Neural crest cell (in vitro differentiated cells): Measurements from ENCODE around the gene LYRM9. TPM values are rescaled to one million over a fixed set of nuclear protein-coding genes. Genes with fewer than 3 reads are reported as not detected.
"Not testable (repeated sequence)": the region's sequence is repeated elsewhere in the genome, so short reads cannot be mapped to it uniquely, and the experiment has no call there.

ENCODE experiments used
- DNase-seq: peaks from one replicate; pipeline ENCODE4 v3.0.0; 2021; ENCODE audit warnings: low read depth, mixed read lengths, low spot score
- H3K27ac Mint-ChIP-seq: one replicate; pipeline ENCODE4 v1.8.0; 2021; ENCODE audit warnings: mild to moderate bottlenecking, mixed read lengths; ENCODE audit not compliant: unreplicated experiment
- H3K27me3 Mint-ChIP-seq: 2 replicates; pipeline ENCODE4 v1.8.0; 2021; ENCODE audit warnings: low read depth, mild to moderate bottlenecking, mixed read lengths
- H3K36me3 Mint-ChIP-seq: 2 replicates; pipeline ENCODE4 v1.8.0; 2021; ENCODE audit warnings: low read depth, mild to moderate bottlenecking, mixed read lengths
- H3K4me1 Mint-ChIP-seq: 2 replicates; pipeline ENCODE4 v1.8.0; 2021; ENCODE audit warnings: mixed read lengths
- H3K4me3 Mint-ChIP-seq: one replicate; pipeline ENCODE4 v1.8.0; 2021; ENCODE audit warnings: mild to moderate bottlenecking, mixed read lengths
- H3K9me3 Mint-ChIP-seq: 2 replicates; pipeline ENCODE4 v1.8.0; 2021; ENCODE audit warnings: mixed read lengths
- CTCF ChIP-seq: fragments of 200-600 bp; sonication (generic); conservative IDR thresholded peaks from 2 replicates; pipeline ENCODE4 v1.5.0; 2021; ENCODE audit warnings: antibody characterized with exemption, mild to moderate bottlenecking
- total RNA-seq: library from RNA; stranded (reverse); gene quantifications from 2 replicates; pipeline ENCODE4 v1.2.1, GENCODE V29; 2021

The LYRM9 gene
- total RNA-seq, 1 donor from 2014 or later: 4.3 TPM

GRCh38 chr17:27892542-27892865 is 661 bp downstream of the LYRM9 start:
- no peak for TF ChIP-seq CTCF
- peaks cover 36% of the 10 kb centered on the region for H3K4me1 Mint-ChIP-seq

DNA sequence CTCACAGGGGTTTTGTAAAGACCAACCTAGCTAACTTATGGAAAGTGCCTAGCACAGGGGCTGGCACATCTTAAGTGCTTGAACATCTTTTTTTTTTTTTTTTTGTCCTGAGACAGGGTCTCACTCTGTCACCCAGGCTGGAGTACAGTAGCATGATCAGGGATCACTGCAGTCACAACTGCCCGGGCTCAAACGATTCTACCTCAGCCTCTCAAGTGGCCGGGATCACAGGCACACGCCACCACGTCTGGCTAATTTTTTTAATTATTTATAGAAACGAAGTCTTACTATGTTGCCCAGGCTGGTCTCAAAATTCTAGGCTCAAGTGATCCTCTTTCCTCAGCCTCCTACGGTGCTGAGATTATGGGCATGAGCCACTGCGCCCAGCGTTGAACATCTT is 1.3 kb downstream of the LYRM9 start:
- Mint-ChIP-seq H3K9me3 (no peaks in the 10 kb centered on the region), H3K4me1 (peaks cover 36% of the 10 kb centered on the region), H3K27me3 (peaks cover 36% of the 10 kb centered on the region), H3K27ac (no peak overlapping the region), H3K4me3 (peak overlapping the region; percentile 83), H3K36me3 (no peaks in the 10 kb centered on the region)
- TF ChIP-seq CTCF: no peak
- no peak for DNase-seq

More at GRCh38 chr17:27892542-27892865, 661 bp downstream of the LYRM9 start:
- H3K27me3 Mint-ChIP-seq: peaks cover 40% of the 10 kb centered on the region
- H3K36me3 Mint-ChIP-seq: no peaks in the 10 kb centered on the region
- peak overlapping the region; percentile 83 for H3K4me3 Mint-ChIP-seq
- H3K9me3 Mint-ChIP-seq: no peaks in the 10 kb centered on the region
- peak overlapping the region; percentile 15 for H3K27ac Mint-ChIP-seq
- DNase-seq: no peak

DNA sequence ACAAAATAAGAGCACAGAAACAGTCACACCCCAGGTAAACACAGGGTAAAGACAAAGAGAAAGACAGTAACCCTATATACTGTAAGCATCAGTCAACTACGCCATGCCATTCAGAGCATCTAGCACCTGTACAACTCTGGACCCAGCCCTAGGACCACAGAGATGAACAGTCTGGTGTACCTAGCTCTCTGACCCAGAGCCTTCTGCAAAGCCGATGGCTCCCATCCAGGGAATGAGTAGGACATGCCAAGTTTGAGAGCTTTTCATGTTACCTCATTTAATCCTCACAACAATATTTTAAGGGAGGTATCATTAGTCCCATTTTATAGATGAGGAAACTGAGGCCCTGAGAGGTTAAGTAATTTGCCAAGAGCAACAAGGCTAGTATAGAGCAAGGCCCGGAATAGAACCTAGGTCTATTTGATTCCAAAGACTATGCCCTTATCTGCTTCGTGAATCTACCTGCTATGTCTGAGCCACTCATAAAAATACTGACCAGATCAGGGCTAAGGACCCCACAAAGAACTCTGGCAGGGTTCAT is 3.4 kb downstream of the LYRM9 start:
- no peaks in the 10 kb centered on the region for H3K36me3 Mint-ChIP-seq

DNA sequence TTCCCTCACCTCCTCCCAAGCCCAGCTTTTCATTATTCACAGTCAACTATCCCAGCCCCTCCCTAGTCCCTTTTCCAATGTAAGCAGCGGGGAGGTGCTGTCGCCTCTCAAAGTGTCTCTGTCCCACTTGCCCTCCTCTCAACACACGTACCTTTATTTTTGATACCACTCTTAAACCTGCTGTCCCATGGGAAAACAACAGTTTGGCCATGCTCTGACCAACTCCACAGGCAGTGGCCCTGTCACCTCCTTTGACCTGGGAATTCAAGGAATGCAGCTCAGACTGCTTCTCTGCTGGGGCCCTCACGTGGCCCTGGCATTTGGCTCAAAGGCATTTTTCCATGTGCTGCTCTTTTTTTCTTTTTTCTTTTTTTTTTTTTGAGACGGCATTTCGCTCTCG is 4.2 kb downstream of the LYRM9 start:
- no peak for DNase-seq

More for the DNA sequence above, 3.4 kb downstream of the LYRM9 start:
- Mint-ChIP-seq H3K27ac (no peak overlapping the region), H3K9me3 (no peaks in the 10 kb centered on the region), H3K4me1 (peaks cover 33% of the 10 kb centered on the region), H3K4me3 (no peak overlapping the region), H3K27me3 (peaks cover 16% of the 10 kb centered on the region)
- no peak for TF ChIP-seq CTCF
- no peak for DNase-seq

GRCh38 chr17:27888067-27888466 is 5.1 kb downstream of the LYRM9 start:
- no peaks in the 10 kb centered on the region for H3K36me3 Mint-ChIP-seq
- no peak for DNase-seq
- H3K9me3 Mint-ChIP-seq: no peaks in the 10 kb centered on the region
- no peak for TF ChIP-seq CTCF
- peaks cover 26% of the 10 kb centered on the region for H3K4me1 Mint-ChIP-seq
- H3K27ac Mint-ChIP-seq: no peak overlapping the region
- H3K4me3 Mint-ChIP-seq: no peak overlapping the region
- H3K27me3 Mint-ChIP-seq: peaks cover 2% of the 10 kb centered on the region

More for the DNA sequence above, 4.2 kb downstream of the LYRM9 start:
- TF ChIP-seq CTCF: no peak
- Mint-ChIP-seq H3K27me3 (peaks cover 7% of the 10 kb centered on the region), H3K27ac (peak overlapping the region; percentile 57), H3K36me3 (no peaks in the 10 kb centered on the region), H3K4me3 (no peak overlapping the region), H3K9me3 (no peaks in the 10 kb centered on the region), H3K4me1 (peaks cover 32% of the 10 kb centered on the region)

GRCh38 chr17:27886348-27886906 is 6.7 kb downstream of the LYRM9 start:
- not testable (repeated sequence) for DNase-seq, H3K4me3 Mint-ChIP-seq, H3K27ac Mint-ChIP-seq, H3K36me3 Mint-ChIP-seq, H3K27me3 Mint-ChIP-seq, H3K9me3 Mint-ChIP-seq
- H3K4me1 Mint-ChIP-seq: peaks cover 21% of the 10 kb centered on the region
